SKM-1 (cell line): Measurements from ENCODE around the gene CACNG4.

Experiments used
- DNase-seq: peaks from one replicate; lab custom pipeline; 2025; ENCODE audit not compliant: unreplicated experiment; lab: John Stamatoyannopoulos, UW

Gene CACNG4

GRCh38 chr17:67056746-67057490 is 92.4 kb downstream of the CACNG4 start:
- no peak for DNase-seq

GRCh38 chr17:67058036-67058435 is 93.5 kb downstream of the CACNG4 start:
- DNase-seq: no peak

GRCh38 chr17:67059372-67059771 is 94.9 kb downstream of the CACNG4 start:
- DNase-seq: no peak

- no peak for DNase-seq
Observed at GRCh38 chr17:67063141-67063540, 98.6 kb downstream of the CACNG4 start.

- DNase-seq: no peak
Observed at GRCh38 chr17:67066717-67067116, 102.2 kb downstream of the CACNG4 start.

- no peak for DNase-seq
Observed at GRCh38 chr17:67067571-67068482, 103.3 kb downstream of the CACNG4 start.

GRCh38 chr17:67068999-67069398 is 104.5 kb downstream of the CACNG4 start:
- DNase-seq: no peak

- DNase-seq: no peak
Observed at GRCh38 chr17:67069603-67070136, 105.2 kb downstream of the CACNG4 start.

GRCh38 chr17:67071595-67071994 is 107.1 kb downstream of the CACNG4 start:
- DNase-seq: no peak

GRCh38 chr17:67072885-67073284 is 108.4 kb downstream of the CACNG4 start:
- DNase-seq: no peak

GRCh38 chr17:67074781-67075180 is 110.3 kb downstream of the CACNG4 start:
- no peak for DNase-seq

- no peak for DNase-seq
Observed at GRCh38 chr17:67076290-67076689, 111.8 kb downstream of the CACNG4 start.

- no peak for DNase-seq
Observed at GRCh38 chr17:67078292-67078691, 113.8 kb downstream of the CACNG4 start.

GRCh38 chr17:67079491-67079890 is 115.0 kb downstream of the CACNG4 start:
- no peak for DNase-seq

- DNase-seq: no peak
Observed at GRCh38 chr17:67080804-67081203, 116.3 kb downstream of the CACNG4 start.

- no peak for DNase-seq
Observed at GRCh38 chr17:67082107-67082506, 117.6 kb downstream of the CACNG4 start.
